Parathyroid adenoma (tissue), 2 donors: ENCODE data around the gene PABPN1.

Experiments used
- H2AFZ ChIP-seq: fragments of 300-600 bp; sonication (generic); one replicate; pipeline ENCODE4 v1.7.0; 2017; ENCODE audit warnings: antibody characterized with exemption, mild to moderate bottlenecking
- H3K27ac ChIP-seq: fragments of 300-600 bp; sonication (generic); one replicate; pipeline ENCODE4 v1.7.0; 2017
- H3K27me3 ChIP-seq: fragments of 300-600 bp; sonication (generic); one replicate; pipeline ENCODE4 v1.7.0; 2017; ENCODE audit warnings: low read length; ENCODE audit not compliant: control insufficient read depth, insufficient read depth
- H3K36me3 ChIP-seq: fragments of 300-600 bp; sonication (generic); one replicate; pipeline ENCODE4 v1.7.0; 2017; ENCODE audit warnings: low read length; ENCODE audit not compliant: control insufficient read depth, insufficient read depth
- H3K4me1 ChIP-seq: fragments of 300-600 bp; sonication (generic); one replicate; pipeline ENCODE4 v1.7.0; 2017; ENCODE audit warnings: control low read depth
- H3K4me2 ChIP-seq: fragments of 300-600 bp; sonication (generic); one replicate; pipeline ENCODE4 v1.7.0; 2017; ENCODE audit warnings: low read length
- H3K4me3 ChIP-seq: fragments of 300-600 bp; sonication (generic); one replicate; pipeline ENCODE4 v1.7.0; 2017; ENCODE audit warnings: low read depth, low read length
- H3K79me2 ChIP-seq: fragments of 300-600 bp; sonication (generic); one replicate; pipeline ENCODE4 v1.7.0; 2017; ENCODE audit warnings: control low read depth
- H3K9ac ChIP-seq: fragments of 300-600 bp; sonication (generic); one replicate; pipeline ENCODE4 v1.7.0; 2017; ENCODE audit warnings: mild to moderate bottlenecking
- H3K9me3 ChIP-seq: fragments of 300-600 bp; sonication (generic); one replicate; pipeline ENCODE4 v1.7.0; 2017; ENCODE audit warnings: low read length; ENCODE audit not compliant: control insufficient read depth
- TF ChIP-seq, protein P1 (sequence below): fragments of 300-600 bp; sonication (generic); IDR thresholded peaks from one replicate; pipeline ENCODE4 v1.7.0; 2017; ENCODE audit warnings: antibody characterized with exemption, mild to moderate bottlenecking
- donor health status: primary hyperparathyroidism.

PABPN1 gene

GRCh38 chr14:23354990-23355389 is 33.7 kb downstream of the PABPN1 start:
- Histone ChIP-seq H3K36me3 (no peaks in the 10 kb centered on the region), H3K4me2 (no peak overlapping the region), H3K9me3 (no peaks in the 10 kb centered on the region), H2AFZ (no peak overlapping the region), H3K4me3 (no peak overlapping the region), H3K27ac (no peak overlapping the region), H3K9ac (no peak overlapping the region), H3K4me1 (peaks cover 7% of the 10 kb centered on the region), H3K79me2 (no peaks in the 10 kb centered on the region), H3K27me3 (no peaks in the 10 kb centered on the region)
- TF ChIP-seq, protein P1, sequence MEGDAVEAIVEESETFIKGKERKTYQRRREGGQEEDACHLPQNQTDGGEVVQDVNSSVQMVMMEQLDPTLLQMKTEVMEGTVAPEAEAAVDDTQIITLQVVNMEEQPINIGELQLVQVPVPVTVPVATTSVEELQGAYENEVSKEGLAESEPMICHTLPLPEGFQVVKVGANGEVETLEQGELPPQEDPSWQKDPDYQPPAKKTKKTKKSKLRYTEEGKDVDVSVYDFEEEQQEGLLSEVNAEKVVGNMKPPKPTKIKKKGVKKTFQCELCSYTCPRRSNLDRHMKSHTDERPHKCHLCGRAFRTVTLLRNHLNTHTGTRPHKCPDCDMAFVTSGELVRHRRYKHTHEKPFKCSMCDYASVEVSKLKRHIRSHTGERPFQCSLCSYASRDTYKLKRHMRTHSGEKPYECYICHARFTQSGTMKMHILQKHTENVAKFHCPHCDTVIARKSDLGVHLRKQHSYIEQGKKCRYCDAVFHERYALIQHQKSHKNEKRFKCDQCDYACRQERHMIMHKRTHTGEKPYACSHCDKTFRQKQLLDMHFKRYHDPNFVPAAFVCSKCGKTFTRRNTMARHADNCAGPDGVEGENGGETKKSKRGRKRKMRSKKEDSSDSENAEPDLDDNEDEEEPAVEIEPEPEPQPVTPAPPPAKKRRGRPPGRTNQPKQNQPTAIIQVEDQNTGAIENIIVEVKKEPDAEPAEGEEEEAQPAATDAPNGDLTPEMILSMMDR = no peak

DNA sequence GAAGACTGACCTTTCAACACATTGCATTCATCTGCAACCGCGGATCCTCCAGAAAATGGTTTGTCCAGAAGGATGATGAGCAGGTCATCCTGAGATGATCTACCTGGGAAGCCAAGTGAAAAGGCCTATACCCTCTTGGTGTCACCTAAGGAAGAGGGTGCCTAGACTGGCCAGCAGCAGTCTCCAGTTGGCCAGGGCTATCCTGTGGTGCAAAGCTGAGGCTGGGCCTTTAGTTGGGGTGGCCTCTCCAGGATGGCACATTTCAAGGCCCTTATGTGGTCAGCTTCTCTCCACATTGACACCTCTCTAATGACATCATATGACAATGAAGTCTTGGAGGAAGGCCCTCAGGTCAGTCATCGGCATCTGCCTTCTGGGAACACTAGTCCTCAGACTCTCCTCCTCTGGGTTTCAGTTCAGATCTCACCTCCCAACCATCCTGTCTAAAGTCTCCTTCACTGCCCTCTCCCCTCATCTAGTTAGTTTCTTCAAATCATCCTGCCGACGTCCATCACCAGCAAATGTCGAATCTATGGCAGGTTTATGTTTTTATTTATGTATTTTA is 34.7 kb downstream of the PABPN1 start:
- Histone ChIP-seq H3K79me2 (no peaks in the 10 kb centered on the region), H3K27me3 (no peaks in the 10 kb centered on the region), H3K36me3 (no peaks in the 10 kb centered on the region), H3K9me3 (no peaks in the 10 kb centered on the region), H3K4me3 (no peak overlapping the region), H3K4me2 (no peak overlapping the region), H3K27ac (no peak overlapping the region), H2AFZ (no peak overlapping the region), H3K9ac (no peak overlapping the region), H3K4me1 (peaks cover 7% of the 10 kb centered on the region)
- TF ChIP-seq, protein P1 = no peak

DNA sequence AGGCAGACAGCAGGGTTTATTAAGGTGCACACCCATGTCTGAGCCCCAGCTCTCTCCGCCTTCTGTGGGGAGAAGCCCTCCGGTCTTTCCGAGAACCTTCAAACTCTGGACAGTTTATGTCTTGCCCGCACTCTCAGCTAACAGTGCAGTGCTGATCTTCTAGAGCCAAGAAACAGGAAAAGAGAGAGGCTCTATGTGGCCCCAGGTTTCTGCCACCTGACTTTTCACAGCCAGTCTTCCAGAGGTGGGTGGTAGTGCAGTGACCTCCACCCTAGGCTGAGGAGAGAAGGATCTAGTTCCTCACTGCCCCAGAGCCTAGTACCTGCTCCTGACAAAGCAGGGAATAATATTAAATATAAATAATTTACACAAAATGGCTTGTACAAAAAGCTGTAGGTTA is 35.4 kb downstream of the PABPN1 start:
- H3K27me3 ChIP-seq = no peaks in the 10 kb centered on the region
- no peaks in the 10 kb centered on the region for H3K36me3 ChIP-seq
- no peak overlapping the region for H3K4me3 ChIP-seq
- H3K4me1 ChIP-seq = peaks cover 8% of the 10 kb centered on the region
- H3K27ac ChIP-seq = no peak overlapping the region
- no peak overlapping the region for H2AFZ ChIP-seq
- H3K9ac ChIP-seq = no peak overlapping the region
- H3K79me2 ChIP-seq = no peaks in the 10 kb centered on the region
- no peaks in the 10 kb centered on the region for H3K9me3 ChIP-seq
- H3K4me2 ChIP-seq = no peak overlapping the region
- TF ChIP-seq, protein P1 = no peak

DNA sequence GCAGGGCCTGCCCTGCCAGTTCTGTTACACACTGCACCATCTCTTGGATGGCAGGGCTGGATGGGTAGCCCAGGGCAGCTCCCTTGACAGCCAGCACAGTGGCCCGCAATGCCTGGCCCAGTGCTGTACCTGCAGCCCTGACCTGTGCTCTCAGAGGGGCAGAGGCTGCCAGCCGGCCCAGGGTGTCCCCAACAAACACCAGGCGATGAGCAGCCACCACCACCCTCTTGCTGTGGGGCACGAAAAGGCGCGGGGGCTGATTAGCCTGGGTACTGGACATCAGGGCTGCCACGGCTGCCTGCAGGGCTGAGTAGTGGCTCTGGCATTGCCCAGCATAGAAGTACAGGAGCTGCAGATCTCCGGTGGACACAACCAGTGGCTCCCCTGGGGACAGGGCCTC is 36.0 kb downstream of the PABPN1 start:
- H3K36me3 ChIP-seq = no peaks in the 10 kb centered on the region
- TF ChIP-seq, protein P1 = no peak

GRCh38 chr14:23358042-23358441 is 36.8 kb downstream of the PABPN1 start:
- Histone ChIP-seq H3K9ac (no peak overlapping the region), H3K27ac (no peak overlapping the region), H3K9me3 (no peaks in the 10 kb centered on the region), H3K4me3 (no peak overlapping the region), H3K4me2 (no peak overlapping the region), H3K27me3 (no peaks in the 10 kb centered on the region), H3K4me1 (peaks cover 10% of the 10 kb centered on the region), H2AFZ (no peak overlapping the region), H3K79me2 (peaks cover under 1% of the 10 kb centered on the region), H3K36me3 (no peaks in the 10 kb centered on the region)
- TF ChIP-seq, protein P1 = no peak

More for the DNA sequence above, 36.0 kb downstream of the PABPN1 start:
- Histone ChIP-seq H2AFZ (no peak overlapping the region), H3K9ac (no peak overlapping the region), H3K27ac (no peak overlapping the region), H3K27me3 (no peaks in the 10 kb centered on the region), H3K4me1 (peaks cover 13% of the 10 kb centered on the region), H3K9me3 (no peaks in the 10 kb centered on the region), H3K4me3 (no peak overlapping the region), H3K4me2 (no peak overlapping the region), H3K79me2 (no peaks in the 10 kb centered on the region)
